ENCODE results near the gene ZNF526. TPM values are rescaled to one million over a fixed set of nuclear protein-coding genes. Genes with fewer than 3 reads are reported as not detected.

Gene ZNF526
- polyA plus RNA-seq, 1 donor from 2014 or later: 2.1 TPM

- Histone ChIP-seq H3K27me3 (ENCODE audit: insufficient read depth, low read depth, low read length) (no peaks in the 10 kb centered on the region), H3K9ac (ENCODE audit: low read length) (no peak overlapping the region), H2AFZ (ENCODE audit: low read depth, low read length) (no peak overlapping the region), H3K36me3 (ENCODE audit: insufficient read depth, low read length) (no peaks in the 10 kb centered on the region), H3K4me2 (ENCODE audit: low read length) (no peak overlapping the region), H4K20me1 (ENCODE audit: insufficient read depth) (no peaks in the 10 kb centered on the region), H3K79me2 (replicated peaks; ENCODE audit: insufficient read depth, low read length) (peaks cover 11% of the 10 kb centered on the region), H3F3A (ENCODE audit: insufficient read depth, low read length, poor library complexity, severe bottlenecking) (no peaks in the 10 kb centered on the region), H3K9me2 (ENCODE audit: insufficient read depth, low read length) (no peaks in the 10 kb centered on the region), H3K9me3 (ENCODE audit: low read length) (no peaks in the 10 kb centered on the region), H3K4me3 (ENCODE audit: low read length) (no peak overlapping the region), H3K27ac (ENCODE audit: low read length) (no peak overlapping the region)
- TF ChIP-seq POLR2AphosphoS5 (IDR thresholded peaks at IDR 0.05) (no peak), EZH2 (IDR thresholded peaks at IDR 0.05; ENCODE audit: borderline replicate concordance, insufficient read depth, low read length, poor library complexity, severe bottlenecking) (no peak), SMC3 (conservative IDR thresholded peaks at IDR 0.05; ENCODE audit: poor library complexity) (no peak), MXI1 (conservative IDR thresholded peaks at IDR 0.05; ENCODE audit: poor library complexity, severe bottlenecking) (no peak), EP300 (conservative IDR thresholded peaks at IDR 0.05; ENCODE audit: poor library complexity, severe bottlenecking) (no peak), TAF1 (IDR thresholded peaks at IDR 0.05; ENCODE audit: low read depth) (no peak), CTCF (IDR thresholded peaks at IDR 0.05; ENCODE audit: poor library complexity, severe bottlenecking) (no peak), RAD21 (conservative IDR thresholded peaks at IDR 0.05) (no peak)
- TF ChIP-seq, protein P1, sequence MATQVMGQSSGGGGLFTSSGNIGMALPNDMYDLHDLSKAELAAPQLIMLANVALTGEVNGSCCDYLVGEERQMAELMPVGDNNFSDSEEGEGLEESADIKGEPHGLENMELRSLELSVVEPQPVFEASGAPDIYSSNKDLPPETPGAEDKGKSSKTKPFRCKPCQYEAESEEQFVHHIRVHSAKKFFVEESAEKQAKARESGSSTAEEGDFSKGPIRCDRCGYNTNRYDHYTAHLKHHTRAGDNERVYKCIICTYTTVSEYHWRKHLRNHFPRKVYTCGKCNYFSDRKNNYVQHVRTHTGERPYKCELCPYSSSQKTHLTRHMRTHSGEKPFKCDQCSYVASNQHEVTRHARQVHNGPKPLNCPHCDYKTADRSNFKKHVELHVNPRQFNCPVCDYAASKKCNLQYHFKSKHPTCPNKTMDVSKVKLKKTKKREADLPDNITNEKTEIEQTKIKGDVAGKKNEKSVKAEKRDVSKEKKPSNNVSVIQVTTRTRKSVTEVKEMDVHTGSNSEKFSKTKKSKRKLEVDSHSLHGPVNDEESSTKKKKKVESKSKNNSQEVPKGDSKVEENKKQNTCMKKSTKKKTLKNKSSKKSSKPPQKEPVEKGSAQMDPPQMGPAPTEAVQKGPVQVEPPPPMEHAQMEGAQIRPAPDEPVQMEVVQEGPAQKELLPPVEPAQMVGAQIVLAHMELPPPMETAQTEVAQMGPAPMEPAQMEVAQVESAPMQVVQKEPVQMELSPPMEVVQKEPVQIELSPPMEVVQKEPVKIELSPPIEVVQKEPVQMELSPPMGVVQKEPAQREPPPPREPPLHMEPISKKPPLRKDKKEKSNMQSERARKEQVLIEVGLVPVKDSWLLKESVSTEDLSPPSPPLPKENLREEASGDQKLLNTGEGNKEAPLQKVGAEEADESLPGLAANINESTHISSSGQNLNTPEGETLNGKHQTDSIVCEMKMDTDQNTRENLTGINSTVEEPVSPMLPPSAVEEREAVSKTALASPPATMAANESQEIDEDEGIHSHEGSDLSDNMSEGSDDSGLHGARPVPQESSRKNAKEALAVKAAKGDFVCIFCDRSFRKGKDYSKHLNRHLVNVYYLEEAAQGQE (IDR thresholded peaks at IDR 0.05; ENCODE audit: borderline replicate concordance): no peak
These were observed 27.6 kb downstream of the ZNF526 start for GRCh38 chr19:42247640-42248199.

GRCh38 chr19:42248270-42249148 lies 28.4 kb downstream of the ZNF526 start:
- H3K4me2 ChIP-seq (ENCODE audit: low read length): no peak overlapping the region
- H3K4me3 ChIP-seq (ENCODE audit: low read length): no peak overlapping the region
- no peaks in the 10 kb centered on the region for H3K9me2 ChIP-seq (ENCODE audit: insufficient read depth, low read length)
- H3F3A ChIP-seq (ENCODE audit: insufficient read depth, low read length, poor library complexity, severe bottlenecking): no peaks in the 10 kb centered on the region
- H3K27ac ChIP-seq (ENCODE audit: low read length): no peak overlapping the region
- TF ChIP-seq, protein P1 (IDR thresholded peaks at IDR 0.05; ENCODE audit: borderline replicate concordance): no peak
- TF ChIP-seq POLR2AphosphoS5 (IDR thresholded peaks at IDR 0.05) (no peak), CTCF (IDR thresholded peaks at IDR 0.05; ENCODE audit: poor library complexity, severe bottlenecking) (no peak), RAD21 (conservative IDR thresholded peaks at IDR 0.05) (no peak)
- no peak overlapping the region for H3K9ac ChIP-seq (ENCODE audit: low read length)
- no peaks in the 10 kb centered on the region for H3K9me3 ChIP-seq (ENCODE audit: low read length)
- H4K20me1 ChIP-seq (ENCODE audit: insufficient read depth): no peaks in the 10 kb centered on the region
- H3K36me3 ChIP-seq (ENCODE audit: insufficient read depth, low read length): no peaks in the 10 kb centered on the region
- H2AFZ ChIP-seq (ENCODE audit: low read depth, low read length): no peak overlapping the region
- no peaks in the 10 kb centered on the region for H3K27me3 ChIP-seq (ENCODE audit: insufficient read depth, low read depth, low read length)
- peaks cover 15% of the 10 kb centered on the region for H3K79me2 ChIP-seq (replicated peaks; ENCODE audit: insufficient read depth, low read length)

Measured in neural cell (in vitro differentiated cells).